AG04449 (cell line): ENCODE measurements around the gene ZNF330.

ENCODE experiments used
- CTCF ChIA-PET: fragments of 350-600 bp; formaldehyde crosslinking; extraction: SDS; loops from one replicate; lab custom pipeline; 2021; ENCODE audit warnings: antibody characterized with exemption; lab: Yijun Ruan, JAX
- POLR2A ChIA-PET: fragments of 400-600, 350-600 bp; formaldehyde crosslinking; extraction: SDS; loops from one replicate; lab custom pipeline; 2020; ENCODE audit warnings: antibody characterized with exemption, inconsistent platforms; lab: Yijun Ruan, JAX
- DNase-seq: peaks from one replicate; pipeline ENCODE4 v3.0.0-alpha.2; 2010; ENCODE audit warnings: low read depth, low spot score
- H3K4me3 ChIP-seq: 2 replicates; pipeline ENCODE4 v1.5.1; 2011; ENCODE audit warnings: low read depth, mild to moderate bottlenecking, control low read depth, low read length
- TF ChIP-seq, protein P1 (sequence below): IDR thresholded peaks from one replicate; pipeline ENCODE4 v1.5.1; 2011; ENCODE audit warnings: mild to moderate bottlenecking, moderate library complexity, low read length, control low read depth, inconsistent platforms; ENCODE audit not compliant: insufficient read depth; ENCODE audit errors: missing control alignments

Gene ZNF330

DNA sequence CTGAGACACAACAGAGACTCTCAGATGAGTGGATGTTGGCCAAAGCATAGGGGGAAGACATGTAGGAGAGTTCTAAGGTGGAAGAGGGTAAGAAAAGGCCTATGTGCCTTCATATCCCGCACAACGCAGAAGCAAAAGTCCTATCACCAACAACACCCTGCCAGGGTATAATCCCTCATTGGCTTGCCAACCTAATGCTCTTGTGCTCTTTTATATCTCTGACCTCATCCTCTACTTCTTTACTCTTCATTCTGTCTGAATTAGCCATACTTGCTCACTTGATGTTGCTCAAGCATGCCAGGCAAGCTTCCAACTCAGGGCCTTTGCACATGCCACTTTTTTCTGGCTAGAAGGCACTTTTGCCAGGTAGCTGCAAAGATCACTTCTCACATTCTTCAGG, 28.1 kb upstream of the ZNF330 start:
- H3K4me3 ChIP-seq = no peak overlapping the region
- DNase-seq = no peak
- ChIA-PET POLR2A (no interaction called here), CTCF (no interaction called here)
- TF ChIP-seq, protein P1, sequence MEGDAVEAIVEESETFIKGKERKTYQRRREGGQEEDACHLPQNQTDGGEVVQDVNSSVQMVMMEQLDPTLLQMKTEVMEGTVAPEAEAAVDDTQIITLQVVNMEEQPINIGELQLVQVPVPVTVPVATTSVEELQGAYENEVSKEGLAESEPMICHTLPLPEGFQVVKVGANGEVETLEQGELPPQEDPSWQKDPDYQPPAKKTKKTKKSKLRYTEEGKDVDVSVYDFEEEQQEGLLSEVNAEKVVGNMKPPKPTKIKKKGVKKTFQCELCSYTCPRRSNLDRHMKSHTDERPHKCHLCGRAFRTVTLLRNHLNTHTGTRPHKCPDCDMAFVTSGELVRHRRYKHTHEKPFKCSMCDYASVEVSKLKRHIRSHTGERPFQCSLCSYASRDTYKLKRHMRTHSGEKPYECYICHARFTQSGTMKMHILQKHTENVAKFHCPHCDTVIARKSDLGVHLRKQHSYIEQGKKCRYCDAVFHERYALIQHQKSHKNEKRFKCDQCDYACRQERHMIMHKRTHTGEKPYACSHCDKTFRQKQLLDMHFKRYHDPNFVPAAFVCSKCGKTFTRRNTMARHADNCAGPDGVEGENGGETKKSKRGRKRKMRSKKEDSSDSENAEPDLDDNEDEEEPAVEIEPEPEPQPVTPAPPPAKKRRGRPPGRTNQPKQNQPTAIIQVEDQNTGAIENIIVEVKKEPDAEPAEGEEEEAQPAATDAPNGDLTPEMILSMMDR = no peak

- CTCF ChIA-PET = no interaction called here
- no peak overlapping the region for H3K4me3 ChIP-seq
- POLR2A ChIA-PET = no interaction called here
- no peak for DNase-seq
- TF ChIP-seq, protein P1 = no peak
Observed at GRCh38 chr4:141193516-141194034, 27.1 kb upstream of the ZNF330 start.

DNA sequence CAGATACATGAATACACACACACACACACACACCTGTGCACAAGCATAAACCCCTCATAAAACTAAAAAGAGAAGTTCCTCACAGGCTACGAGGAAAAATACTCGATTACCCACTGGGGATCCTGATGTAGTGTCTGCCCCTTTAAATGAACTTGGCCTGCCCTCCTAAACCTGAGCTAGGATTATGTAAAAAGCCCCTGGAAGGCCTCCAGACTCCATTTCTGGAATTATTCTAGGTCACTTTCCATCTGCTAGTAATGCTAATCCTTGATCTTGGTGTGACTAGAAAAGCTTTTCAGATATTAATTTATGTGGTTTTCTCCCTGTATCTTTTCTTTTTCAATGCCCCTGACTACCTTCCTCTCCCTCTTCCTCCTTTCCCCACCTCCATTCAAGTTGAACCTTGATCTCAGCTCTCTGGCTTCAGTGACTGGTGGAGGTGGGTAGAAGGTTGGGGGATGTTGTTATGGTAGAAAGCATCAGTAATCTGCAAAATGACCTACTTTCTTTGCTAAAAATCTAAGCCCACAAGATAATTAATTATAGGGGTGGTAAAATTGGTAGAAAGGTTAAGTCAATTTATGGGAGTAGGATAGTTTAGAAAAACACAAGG, 25.5 kb upstream of the ZNF330 start:
- no peak for DNase-seq
- POLR2A ChIA-PET = no interaction called here
- TF ChIP-seq, protein P1 = no peak
- CTCF ChIA-PET = no interaction called here
- no peak overlapping the region for H3K4me3 ChIP-seq

DNA sequence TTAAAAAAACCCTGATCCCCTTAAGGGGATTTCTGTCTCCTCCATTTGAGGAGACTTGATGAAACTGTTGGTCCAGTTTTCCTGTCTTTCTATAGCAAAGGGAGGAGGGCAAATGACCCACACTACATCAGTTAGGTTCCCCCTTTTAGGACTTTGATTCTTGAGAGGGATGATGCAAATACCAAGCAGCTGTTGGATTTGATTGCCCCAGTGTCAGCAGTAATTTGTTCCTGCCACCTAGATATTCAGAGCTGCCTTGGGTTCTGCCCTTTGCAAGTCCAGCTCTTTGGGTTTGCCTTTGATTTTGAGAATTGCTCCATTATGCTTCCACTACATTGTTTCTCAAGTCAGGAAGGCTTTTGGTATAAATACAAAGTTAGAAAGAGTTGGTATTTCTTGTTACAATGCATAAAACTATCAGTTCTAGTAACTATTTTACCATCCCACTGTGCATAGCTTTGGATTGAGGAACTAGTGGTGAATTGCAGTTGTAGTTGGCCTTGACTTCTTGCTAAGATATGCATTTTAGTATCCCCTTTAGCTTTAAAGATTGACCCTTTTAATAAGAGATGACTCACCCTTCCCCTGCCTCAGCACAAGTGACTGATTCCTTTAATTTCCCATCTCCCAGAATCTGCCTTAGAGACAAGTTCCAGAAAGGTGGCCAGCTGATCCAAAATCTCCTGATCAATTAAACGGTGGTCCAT, 24.3 kb upstream of the ZNF330 start:
- TF ChIP-seq, protein P1 = no peak
- CTCF ChIA-PET = no interaction called here
- POLR2A ChIA-PET = no interaction called here
- no peak for DNase-seq
- no peak overlapping the region for H3K4me3 ChIP-seq

DNA sequence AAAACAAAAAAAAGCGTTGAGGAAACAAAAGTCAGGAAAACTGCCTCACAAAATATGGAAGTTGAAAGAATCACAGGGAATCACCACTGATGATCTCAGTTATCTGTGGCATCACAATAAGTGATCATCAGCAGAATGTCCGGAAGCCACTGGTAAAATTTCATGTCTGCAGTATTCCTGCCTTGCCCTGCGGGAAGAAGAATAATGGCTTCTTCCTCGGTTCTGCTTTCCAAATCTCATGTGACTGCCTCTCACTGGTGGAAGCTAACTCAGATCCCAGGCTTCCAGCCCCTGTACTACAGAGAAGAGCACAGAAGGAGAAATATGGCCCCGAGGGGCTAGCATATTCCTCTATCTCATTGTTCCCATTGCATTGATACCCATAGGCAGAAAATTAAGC, 12.7 kb upstream of the ZNF330 start:
- CTCF ChIA-PET = no interaction called here
- POLR2A ChIA-PET = no interaction called here
- DNase-seq = no peak
- H3K4me3 ChIP-seq = no peak overlapping the region
- TF ChIP-seq, protein P1 = no peak

- TF ChIP-seq, protein P1 = no peak
- no peak for DNase-seq
- ChIA-PET POLR2A (no interaction called here), CTCF (no interaction called here)
- no peak overlapping the region for H3K4me3 ChIP-seq
Observed at GRCh38 chr4:141210168-141210567, 10.5 kb upstream of the ZNF330 start.
